GM10266 (cell line): ENCODE data around the gene INSYN1.

Source experiments
- DNase-seq: peaks from one replicate; pipeline ENCODE4 v3.0.0; 2012; ENCODE audit errors: extremely low spot score
- TF ChIP-seq, protein P1 (sequence below): IDR thresholded peaks from 2 replicates; pipeline ENCODE4 v1.5.1; 2012; ENCODE audit warnings: mild to moderate bottlenecking, low read depth; ENCODE audit not compliant: control insufficient read depth, insufficient read depth; ENCODE audit errors: missing control alignments

Gene INSYN1

GRCh38 chr15:73767806-73768501, 14.8 kb upstream of the INSYN1 start:
- no peak for DNase-seq
- TF ChIP-seq, protein P1, sequence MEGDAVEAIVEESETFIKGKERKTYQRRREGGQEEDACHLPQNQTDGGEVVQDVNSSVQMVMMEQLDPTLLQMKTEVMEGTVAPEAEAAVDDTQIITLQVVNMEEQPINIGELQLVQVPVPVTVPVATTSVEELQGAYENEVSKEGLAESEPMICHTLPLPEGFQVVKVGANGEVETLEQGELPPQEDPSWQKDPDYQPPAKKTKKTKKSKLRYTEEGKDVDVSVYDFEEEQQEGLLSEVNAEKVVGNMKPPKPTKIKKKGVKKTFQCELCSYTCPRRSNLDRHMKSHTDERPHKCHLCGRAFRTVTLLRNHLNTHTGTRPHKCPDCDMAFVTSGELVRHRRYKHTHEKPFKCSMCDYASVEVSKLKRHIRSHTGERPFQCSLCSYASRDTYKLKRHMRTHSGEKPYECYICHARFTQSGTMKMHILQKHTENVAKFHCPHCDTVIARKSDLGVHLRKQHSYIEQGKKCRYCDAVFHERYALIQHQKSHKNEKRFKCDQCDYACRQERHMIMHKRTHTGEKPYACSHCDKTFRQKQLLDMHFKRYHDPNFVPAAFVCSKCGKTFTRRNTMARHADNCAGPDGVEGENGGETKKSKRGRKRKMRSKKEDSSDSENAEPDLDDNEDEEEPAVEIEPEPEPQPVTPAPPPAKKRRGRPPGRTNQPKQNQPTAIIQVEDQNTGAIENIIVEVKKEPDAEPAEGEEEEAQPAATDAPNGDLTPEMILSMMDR: no peak

GRCh38 chr15:73766598-73766997, 13.4 kb upstream of the INSYN1 start:
- DNase-seq: no peak
- TF ChIP-seq, protein P1: no peak

GRCh38 chr15:73765778-73766177, 12.6 kb upstream of the INSYN1 start:
- TF ChIP-seq, protein P1: no peak
- DNase-seq: no peak

GRCh38 chr15:73763931-73764330, 10.8 kb upstream of the INSYN1 start:
- TF ChIP-seq, protein P1: no peak
- no peak for DNase-seq

- no peak for DNase-seq
- TF ChIP-seq, protein P1: no peak
Observed at GRCh38 chr15:73760330-73761329, 7.5 kb upstream of the INSYN1 start.

- DNase-seq: no peak
- TF ChIP-seq, protein P1: no peak
Observed at GRCh38 chr15:73758461-73758860, 5.3 kb upstream of the INSYN1 start.

DNA sequence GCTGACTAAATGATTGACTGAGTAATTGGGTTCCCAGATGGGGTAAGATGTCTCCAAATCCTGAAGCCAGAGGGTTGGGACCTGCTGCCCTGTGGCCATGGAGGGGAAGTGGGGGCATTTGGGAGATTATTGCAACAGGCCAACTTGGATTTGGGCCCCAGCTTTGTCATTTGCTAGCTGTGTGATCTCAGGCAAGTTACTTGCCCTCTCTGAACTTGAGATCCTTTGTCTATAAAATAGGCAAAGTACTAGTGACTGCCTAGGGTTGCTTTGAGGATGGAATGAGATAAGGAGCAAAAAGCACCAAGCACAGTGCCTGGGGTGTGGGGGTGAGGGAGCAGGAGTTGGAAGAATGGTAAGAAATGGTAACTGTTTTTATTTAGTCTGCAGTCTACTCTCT, 4.4 kb upstream of the INSYN1 start:
- TF ChIP-seq, protein P1: no peak
- DNase-seq: no peak
